Retinal pigment epithelial cell (primary cell): Measurements from ENCODE around the gene DLX3.

Source experiments
- DNase-seq: peaks from one replicate; pipeline ENCODE4 v3.0.0-alpha.2; 2010; ENCODE audit warnings: low read depth
- H3K4me3 ChIP-seq: 2 replicates; pipeline ENCODE4 v1.5.1; 2011; ENCODE audit warnings: mild to moderate bottlenecking, low read length, control low read depth, moderate library complexity
- CTCF ChIP-seq: conservative IDR thresholded peaks from 2 replicates; pipeline ENCODE4 v1.5.1; 2011; ENCODE audit warnings: low read depth, low read length, control low read depth, inconsistent platforms

The DLX3 gene

GRCh38 chr17:49964303-49964768 lies 30.7 kb downstream of the DLX3 start:
- no peak overlapping the region for H3K4me3 ChIP-seq
- TF ChIP-seq CTCF = no peak
- DNase-seq = no peak

GRCh38 chr17:49963626-49964302 lies 31.3 kb downstream of the DLX3 start:
- no peak overlapping the region for H3K4me3 ChIP-seq
- TF ChIP-seq CTCF = no peak
- no peak for DNase-seq

- no peak for TF ChIP-seq CTCF
- no peak for DNase-seq
- no peak overlapping the region for H3K4me3 ChIP-seq
Measured at GRCh38 chr17:49963309-49963625, 31.8 kb downstream of the DLX3 start.

- DNase-seq = no peak
- H3K4me3 ChIP-seq = no peak overlapping the region
- no peak for TF ChIP-seq CTCF
Measured at GRCh38 chr17:49962599-49963308, 32.3 kb downstream of the DLX3 start.

- DNase-seq = no peak
- H3K4me3 ChIP-seq = no peak overlapping the region
- no peak for TF ChIP-seq CTCF
Measured at GRCh38 chr17:49959183-49959935, 35.7 kb downstream of the DLX3 start.

GRCh38 chr17:49958723-49959122 lies 36.3 kb downstream of the DLX3 start:
- no peak overlapping the region for H3K4me3 ChIP-seq
- TF ChIP-seq CTCF = no peak
- no peak for DNase-seq
